ENCODE measurements around the gene ABCA13. TPM values are rescaled to one million over a fixed set of nuclear protein-coding genes. Genes with fewer than 3 reads are reported as not detected.

ABCA13 gene
- total RNA-seq, 2 donors from 2014 or later = not detected

DNA sequence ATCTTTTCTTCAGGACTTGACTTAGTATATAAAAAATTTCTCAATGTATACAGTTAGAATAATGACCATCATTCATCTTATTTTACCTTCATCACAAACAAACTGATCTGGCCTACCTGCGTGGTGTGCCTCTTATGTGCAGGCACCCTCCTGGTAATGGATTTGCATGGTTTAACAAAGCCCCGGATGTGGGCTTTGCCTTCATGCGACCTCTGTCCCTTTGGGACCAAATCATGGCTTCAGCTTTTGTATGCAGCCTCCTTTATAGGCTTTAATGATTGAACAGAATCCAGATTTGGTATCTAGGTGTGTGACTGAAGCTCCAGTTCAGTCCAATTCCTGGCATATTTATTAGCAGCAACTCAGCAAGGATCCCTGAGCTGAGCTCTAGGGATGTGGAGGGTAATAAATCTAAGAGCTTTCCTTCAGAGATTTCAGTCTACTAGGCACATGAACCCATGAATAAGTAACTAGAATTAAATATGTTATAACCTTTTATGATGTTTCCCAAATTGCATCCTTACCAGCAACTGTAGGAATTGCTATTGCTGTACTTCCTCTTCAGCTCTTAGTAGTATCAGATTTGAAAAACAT lies 256.9 kb downstream of the ABCA13 start:
- no peak for DNase-seq (ENCODE audit: low spot score)
- TF ChIP-seq, protein P1, sequence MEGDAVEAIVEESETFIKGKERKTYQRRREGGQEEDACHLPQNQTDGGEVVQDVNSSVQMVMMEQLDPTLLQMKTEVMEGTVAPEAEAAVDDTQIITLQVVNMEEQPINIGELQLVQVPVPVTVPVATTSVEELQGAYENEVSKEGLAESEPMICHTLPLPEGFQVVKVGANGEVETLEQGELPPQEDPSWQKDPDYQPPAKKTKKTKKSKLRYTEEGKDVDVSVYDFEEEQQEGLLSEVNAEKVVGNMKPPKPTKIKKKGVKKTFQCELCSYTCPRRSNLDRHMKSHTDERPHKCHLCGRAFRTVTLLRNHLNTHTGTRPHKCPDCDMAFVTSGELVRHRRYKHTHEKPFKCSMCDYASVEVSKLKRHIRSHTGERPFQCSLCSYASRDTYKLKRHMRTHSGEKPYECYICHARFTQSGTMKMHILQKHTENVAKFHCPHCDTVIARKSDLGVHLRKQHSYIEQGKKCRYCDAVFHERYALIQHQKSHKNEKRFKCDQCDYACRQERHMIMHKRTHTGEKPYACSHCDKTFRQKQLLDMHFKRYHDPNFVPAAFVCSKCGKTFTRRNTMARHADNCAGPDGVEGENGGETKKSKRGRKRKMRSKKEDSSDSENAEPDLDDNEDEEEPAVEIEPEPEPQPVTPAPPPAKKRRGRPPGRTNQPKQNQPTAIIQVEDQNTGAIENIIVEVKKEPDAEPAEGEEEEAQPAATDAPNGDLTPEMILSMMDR (IDR thresholded peaks at IDR 0.05) = no peak
- H3K4me3 ChIP-seq = no peak overlapping the region

DNA sequence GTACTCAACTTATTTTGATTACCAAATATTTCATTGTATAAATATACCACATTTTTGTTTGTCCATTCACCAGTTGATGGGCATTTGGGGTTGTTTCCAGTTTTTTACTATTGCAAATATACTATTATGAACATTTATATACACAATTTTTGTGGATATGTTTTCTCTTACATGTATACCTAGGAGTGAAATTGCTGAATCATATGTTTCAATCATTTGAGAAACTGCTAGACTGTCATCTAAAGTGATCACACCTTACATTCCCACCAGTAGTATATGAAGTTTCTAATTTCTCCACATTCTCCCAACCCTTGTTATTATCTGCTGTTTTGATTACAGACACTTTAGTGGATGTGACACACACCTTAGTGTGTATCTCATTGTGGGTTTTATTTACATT lies 257.9 kb downstream of the ABCA13 start:
- no peak for DNase-seq (ENCODE audit: low spot score)
- no peaks in the 10 kb centered on the region for H3K36me3 ChIP-seq
- no peaks in the 10 kb centered on the region for H3K27me3 ChIP-seq
- H3K4me3 ChIP-seq = no peak overlapping the region
- H3K4me1 ChIP-seq = no peaks in the 10 kb centered on the region
- TF ChIP-seq, protein P1 (IDR thresholded peaks at IDR 0.05) = no peak
- H3K9me3 ChIP-seq = no peaks in the 10 kb centered on the region
- no peak overlapping the region for H3K27ac ChIP-seq

More for the DNA sequence above, 256.9 kb downstream of the ABCA13 start:
- Histone ChIP-seq H3K4me1 (no peaks in the 10 kb centered on the region), H3K27me3 (no peaks in the 10 kb centered on the region), H3K9me3 (no peaks in the 10 kb centered on the region), H3K36me3 (no peaks in the 10 kb centered on the region), H3K27ac (no peak overlapping the region)

DNA sequence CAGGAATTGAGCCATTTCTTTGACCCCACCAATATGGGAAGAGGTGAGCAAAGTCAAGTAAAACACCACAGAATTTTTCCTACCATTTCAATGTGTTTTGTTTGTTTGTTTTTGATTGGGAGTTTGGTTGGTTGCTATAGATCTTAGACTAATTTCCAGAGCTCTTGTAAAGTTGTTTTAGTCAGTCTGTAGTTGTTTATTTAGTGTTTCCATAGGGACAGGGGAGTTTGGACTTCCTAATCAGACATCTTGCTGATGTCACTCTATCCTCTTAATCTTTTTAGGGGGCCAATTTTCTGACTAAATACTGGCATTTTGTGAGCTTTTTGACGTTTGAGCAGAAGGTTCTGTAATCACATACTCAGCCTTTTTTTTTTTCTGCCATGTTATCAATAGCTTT lies 266.9 kb downstream of the ABCA13 start:
- H3K36me3 ChIP-seq = no peaks in the 10 kb centered on the region
- no peaks in the 10 kb centered on the region for H3K4me1 ChIP-seq
- no peaks in the 10 kb centered on the region for H3K27me3 ChIP-seq
- TF ChIP-seq, protein P1 (IDR thresholded peaks at IDR 0.05) = no peak
- no peaks in the 10 kb centered on the region for H3K9me3 ChIP-seq
- no peak overlapping the region for H3K27ac ChIP-seq
- no peak for DNase-seq (ENCODE audit: low spot score)
- no peak overlapping the region for H3K4me3 ChIP-seq

DNA sequence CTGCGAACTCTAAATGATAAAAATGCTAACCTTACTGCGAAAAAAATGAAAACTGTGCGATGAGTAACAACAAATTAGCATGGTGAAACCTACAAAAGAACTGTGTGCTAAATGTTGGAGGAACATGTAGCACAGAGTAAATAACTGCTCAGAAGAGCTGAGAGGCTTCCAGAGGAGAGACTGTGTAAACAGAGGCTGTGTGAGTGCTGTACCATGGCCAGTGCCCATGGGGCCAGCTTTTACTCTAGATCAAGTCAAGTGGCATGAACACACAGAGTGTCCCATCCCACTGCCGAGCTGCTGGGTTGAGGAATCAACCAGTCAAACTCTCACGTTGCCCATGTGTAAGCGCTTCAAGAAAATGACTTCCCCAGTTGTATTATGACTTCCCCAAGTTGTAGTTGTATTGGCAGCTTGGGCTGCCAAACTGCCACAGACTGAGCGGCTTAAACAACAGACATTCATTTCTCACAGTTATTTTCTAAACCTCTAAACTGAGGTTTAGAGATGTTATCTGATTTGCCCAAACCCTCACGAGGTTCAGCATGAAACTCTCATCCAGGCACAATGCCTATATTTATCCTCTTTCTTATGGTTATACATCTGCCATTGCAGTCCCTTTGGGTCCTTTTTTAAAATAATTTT lies 270.7 kb downstream of the ABCA13 start:
- H3K27ac ChIP-seq = no peak overlapping the region
- no peaks in the 10 kb centered on the region for H3K4me1 ChIP-seq
- no peak for DNase-seq (ENCODE audit: low spot score)
- no peaks in the 10 kb centered on the region for H3K27me3 ChIP-seq
- H3K4me3 ChIP-seq = no peak overlapping the region
- no peaks in the 10 kb centered on the region for H3K36me3 ChIP-seq
- TF ChIP-seq, protein P1 (IDR thresholded peaks at IDR 0.05) = no peak
- no peaks in the 10 kb centered on the region for H3K9me3 ChIP-seq

DNA sequence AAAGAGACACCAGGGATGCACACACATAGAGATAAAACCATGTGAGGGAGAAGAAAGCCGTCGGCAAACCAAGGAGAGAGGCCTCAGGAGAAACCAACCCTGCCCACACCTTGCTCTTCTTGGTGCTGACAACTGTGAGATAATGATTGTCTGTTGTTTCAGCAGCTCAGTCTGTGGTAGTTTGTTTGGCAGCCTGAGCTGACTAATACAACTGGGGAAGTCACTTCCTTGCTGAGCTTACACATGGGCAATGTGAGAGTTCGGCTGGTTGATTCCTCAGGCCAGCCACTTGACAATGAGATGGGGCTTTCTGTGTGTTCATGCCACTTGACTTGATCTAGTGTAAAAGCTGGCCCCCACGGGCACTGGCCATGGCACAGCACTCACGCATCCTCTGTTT lies 271.8 kb downstream of the ABCA13 start:
- no peak for DNase-seq (ENCODE audit: low spot score)
- no peaks in the 10 kb centered on the region for H3K4me1 ChIP-seq
- no peak overlapping the region for H3K4me3 ChIP-seq
- no peaks in the 10 kb centered on the region for H3K9me3 ChIP-seq
- H3K27ac ChIP-seq = no peak overlapping the region
- no peaks in the 10 kb centered on the region for H3K27me3 ChIP-seq
- TF ChIP-seq, protein P1 (IDR thresholded peaks at IDR 0.05) = no peak
- no peaks in the 10 kb centered on the region for H3K36me3 ChIP-seq

DNA sequence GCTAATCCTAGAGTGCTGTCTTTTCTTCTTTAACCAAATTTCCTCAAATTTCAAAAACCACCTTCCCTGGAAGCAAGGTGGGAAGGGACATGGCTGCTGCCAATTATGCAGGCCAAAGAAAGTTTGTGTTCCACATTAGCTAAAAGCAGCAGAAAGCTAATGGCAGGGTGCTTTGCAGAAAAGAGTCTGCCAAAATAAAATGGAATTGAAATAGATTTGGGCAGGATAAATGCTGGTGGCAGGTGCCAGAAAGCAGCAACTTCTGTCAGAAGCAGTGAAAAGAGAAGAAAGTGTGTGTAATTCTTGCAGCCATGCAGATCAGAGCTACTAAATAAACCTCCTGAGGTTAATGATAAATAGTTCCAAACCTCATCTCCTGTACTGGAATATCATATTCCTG lies 275.5 kb downstream of the ABCA13 start:
- H3K36me3 ChIP-seq = no peaks in the 10 kb centered on the region
- H3K4me1 ChIP-seq = no peaks in the 10 kb centered on the region
- no peak overlapping the region for H3K4me3 ChIP-seq
- no peaks in the 10 kb centered on the region for H3K27me3 ChIP-seq
- TF ChIP-seq, protein P1 (IDR thresholded peaks at IDR 0.05) = no peak
- no peak for DNase-seq (ENCODE audit: low spot score)
- H3K9me3 ChIP-seq = no peaks in the 10 kb centered on the region
- no peak overlapping the region for H3K27ac ChIP-seq

All from right atrium auricular region (tissue), 2 donors.